Mucosa of stomach (tissue), 1 donor: ENCODE results near the gene CNOT6L.
"Not testable (repeated sequence)": the region's sequence is repeated elsewhere in the genome, so short reads cannot be mapped to it uniquely, and the experiment has no call there.

ENCODE experiments used
- H3K27me3 ChIP-seq: one replicate; pipeline ENCODE4 v1.7.0; 2013; ENCODE audit warnings: mild to moderate bottlenecking, low read length; ENCODE audit not compliant: control insufficient read depth, insufficient read depth
- H3K36me3 ChIP-seq: one replicate; pipeline ENCODE4 v1.7.0; 2013; ENCODE audit warnings: low read length; ENCODE audit not compliant: control insufficient read depth, insufficient read depth
- H3K4me1 ChIP-seq: one replicate; pipeline ENCODE4 v1.7.0; 2013; ENCODE audit warnings: mild to moderate bottlenecking, low read length; ENCODE audit not compliant: control insufficient read depth, insufficient read depth
- H3K4me3 ChIP-seq: one replicate; pipeline ENCODE4 v1.7.0; 2013; ENCODE audit warnings: low read length
- H3K9ac ChIP-seq: one replicate; pipeline ENCODE4 v1.7.0; 2013; ENCODE audit warnings: mild to moderate bottlenecking, low read length, moderate library complexity
- H3K9me3 ChIP-seq: one replicate; pipeline ENCODE4 v1.7.0; 2013; ENCODE audit warnings: mild to moderate bottlenecking, low read length, moderate library complexity; ENCODE audit not compliant: control insufficient read depth
- donor health status: Pancreatic carcinoma.

CNOT6L gene

GRCh38 chr4:77818602-77819403, at the start of gene CNOT6L:
CNOT6L (minus strand) TSS chr4:77819368; CDS start chr4:77819308, 60 bp downstream.
- no peaks in the 10 kb centered on the region for H3K36me3 ChIP-seq
- H3K4me1 ChIP-seq = peaks cover 16% of the 10 kb centered on the region
- H3K4me3 ChIP-seq = peak within 1 kb of the TSS; percentile 91
- H3K27me3 ChIP-seq = no peaks in the 10 kb centered on the region
- peak within 1 kb of the TSS; percentile 98 for H3K9ac ChIP-seq
- H3K9me3 ChIP-seq = no peaks in the 10 kb centered on the region

GRCh38 chr4:77865259-77865658, 46.1 kb upstream of the CNOT6L start:
- Histone ChIP-seq H3K36me3 (no peaks in the 10 kb centered on the region), H3K27me3 (no peaks in the 10 kb centered on the region), H3K4me1 (peaks cover 4% of the 10 kb centered on the region), H3K4me3 (no peak overlapping the region), H3K9ac (no peak overlapping the region), H3K9me3 (no peaks in the 10 kb centered on the region)

GRCh38 chr4:77863341-77863740, 44.2 kb upstream of the CNOT6L start:
- Histone ChIP-seq H3K9ac (peak overlapping the region; percentile 98), H3K4me3 (peak overlapping the region; percentile 89)
- H3K4me1 ChIP-seq, H3K9me3 ChIP-seq, H3K36me3 ChIP-seq, H3K27me3 ChIP-seq: not testable (repeated sequence)

- no peaks in the 10 kb centered on the region for H3K36me3 ChIP-seq
- H3K27me3 ChIP-seq = no peaks in the 10 kb centered on the region
- H3K4me3 ChIP-seq = peak within 1 kb of the TSS; percentile 89
- no peaks in the 10 kb centered on the region for H3K9me3 ChIP-seq
- H3K9ac ChIP-seq = peak within 1 kb of the TSS; percentile 98
- H3K4me1 ChIP-seq = peaks cover 4% of the 10 kb centered on the region
Observed at GRCh38 chr4:77862478-77863216, 43.5 kb upstream of the CNOT6L start, which contains the start of gene MRPL1. MRPL1 (plus strand) TSS chr4:77862830; CDS start chr4:77862849, 19 bp downstream.

- no peaks in the 10 kb centered on the region for H3K27me3 ChIP-seq
- H3K9me3 ChIP-seq = no peaks in the 10 kb centered on the region
- H3K4me3 ChIP-seq = peak overlapping the region; percentile 89
- H3K36me3 ChIP-seq = no peaks in the 10 kb centered on the region
- H3K9ac ChIP-seq = peak overlapping the region; percentile 98
- peaks cover 4% of the 10 kb centered on the region for H3K4me1 ChIP-seq
Observed at GRCh38 chr4:77861495-77861894, 42.3 kb upstream of the CNOT6L start.

- Histone ChIP-seq H3K4me3 (no peak overlapping the region), H3K36me3 (no peaks in the 10 kb centered on the region), H3K27me3 (no peaks in the 10 kb centered on the region), H3K4me1 (peaks cover 4% of the 10 kb centered on the region), H3K9me3 (no peaks in the 10 kb centered on the region), H3K9ac (no peak overlapping the region)
Observed at GRCh38 chr4:77859256-77859655, 40.1 kb upstream of the CNOT6L start.

- no peak overlapping the region for H3K9ac ChIP-seq
- H3K27me3 ChIP-seq = no peaks in the 10 kb centered on the region
- H3K9me3 ChIP-seq = no peaks in the 10 kb centered on the region
- H3K4me1 ChIP-seq = no peaks in the 10 kb centered on the region
- H3K36me3 ChIP-seq = no peaks in the 10 kb centered on the region
- no peak overlapping the region for H3K4me3 ChIP-seq
Observed at GRCh38 chr4:77856152-77856551, 37.0 kb upstream of the CNOT6L start.

GRCh38 chr4:77854431-77855111, 35.4 kb upstream of the CNOT6L start:
- Histone ChIP-seq H3K4me1 (no peaks in the 10 kb centered on the region), H3K36me3 (no peaks in the 10 kb centered on the region), H3K4me3 (no peak overlapping the region), H3K9me3 (no peaks in the 10 kb centered on the region), H3K9ac (no peak overlapping the region), H3K27me3 (no peaks in the 10 kb centered on the region)

GRCh38 chr4:77852892-77853495, 33.8 kb upstream of the CNOT6L start:
- Histone ChIP-seq H3K27me3 (no peaks in the 10 kb centered on the region), H3K9ac (no peak overlapping the region), H3K9me3 (no peaks in the 10 kb centered on the region), H3K4me1 (no peaks in the 10 kb centered on the region), H3K4me3 (no peak overlapping the region), H3K36me3 (no peaks in the 10 kb centered on the region)

GRCh38 chr4:77849278-77849965, 30.3 kb upstream of the CNOT6L start:
- no peaks in the 10 kb centered on the region for H3K36me3 ChIP-seq
- no peaks in the 10 kb centered on the region for H3K9me3 ChIP-seq

GRCh38 chr4:77848508-77848907, 29.3 kb upstream of the CNOT6L start:
- Histone ChIP-seq H3K4me1 (no peaks in the 10 kb centered on the region), H3K27me3 (no peaks in the 10 kb centered on the region), H3K36me3 (no peaks in the 10 kb centered on the region), H3K9ac (no peak overlapping the region), H3K9me3 (no peaks in the 10 kb centered on the region), H3K4me3 (no peak overlapping the region)

More at GRCh38 chr4:77849278-77849965, 30.3 kb upstream of the CNOT6L start:
- Histone ChIP-seq H3K27me3 (no peaks in the 10 kb centered on the region), H3K9ac (no peak overlapping the region), H3K4me1 (no peaks in the 10 kb centered on the region), H3K4me3 (no peak overlapping the region)
